Measurements from ENCODE around the gene FYB2. TPM values are rescaled to one million over a fixed set of nuclear protein-coding genes. Genes with fewer than 3 reads are reported as not detected.
A peak's percentile ranks its signal among the peaks of the same experiment; 100 is the strongest.

Gene FYB2
- total RNA-seq, 2 donors from 2014 or later = 0.97 to 1.9 TPM

GRCh38 chr1:56758135-56758534 is 61.1 kb downstream of the FYB2 start:
- intact Hi-C loops (cut with DNase I) = loop anchor here in 1 of 2 donors (5.0 kb wide), 1 partner anchor 64 kb away; no protein-coding TSS in a partner anchor
- peak; percentile 27 for DNase-seq
- ATAC-seq = peak; percentile 66 to 71

- DNase-seq (no peak), ATAC-seq (no peak)
- intact Hi-C loops (cut with DNase I) = loop anchor here in 1 of 2 donors (5.0 kb wide), 1 partner anchor 66 kb away; no protein-coding TSS in a partner anchor
Observed at GRCh38 chr1:56755911-56756310, 63.3 kb downstream of the FYB2 start.

- no peak for ATAC-seq
- no peak for DNase-seq
- intact Hi-C loops (cut with DNase I) = loop anchor here in 1 of 2 donors (5.0 kb wide), 1 partner anchor 67 kb away; no protein-coding TSS in a partner anchor
Observed at GRCh38 chr1:56754708-56755479, 64.3 kb downstream of the FYB2 start.

- intact Hi-C loops (cut with DNase I) = no loop called here
- ATAC-seq (no peak), DNase-seq (no peak)
Observed at GRCh38 chr1:56745231-56745630, 74.0 kb downstream of the FYB2 start.

- ATAC-seq = no peak
Observed at GRCh38 chr1:56728964-56729363, 90.2 kb downstream of the FYB2 start.

GRCh38 chr1:56726706-56727105 is 92.5 kb downstream of the FYB2 start:
- ATAC-seq = no peak
- intact Hi-C loops (cut with DNase I) = no loop called here
- no peak for DNase-seq

More at GRCh38 chr1:56728964-56729363, 90.2 kb downstream of the FYB2 start:
- intact Hi-C loops (cut with DNase I) = no loop called here
- no peak for DNase-seq

GRCh38 chr1:56719171-56719570 is 100.0 kb downstream of the FYB2 start:
- DNase-seq (no peak), ATAC-seq (no peak)
- intact Hi-C loops (cut with DNase I) = no loop called here

GRCh38 chr1:56715156-56715555 is 104.0 kb downstream of the FYB2 start:
- intact Hi-C loops (cut with DNase I) = no loop called here
- no peak for DNase-seq
- no peak for ATAC-seq

- DNase-seq (no peak), ATAC-seq (no peak)
Observed at GRCh38 chr1:56713112-56713511, 106.1 kb downstream of the FYB2 start.

GRCh38 chr1:56712150-56712549 is 107.1 kb downstream of the FYB2 start:
- ATAC-seq (no peak), DNase-seq (no peak)
- intact Hi-C loops (cut with DNase I) = no loop called here

More at GRCh38 chr1:56713112-56713511, 106.1 kb downstream of the FYB2 start:
- intact Hi-C loops (cut with DNase I) = no loop called here

GRCh38 chr1:56710646-56711045 is 108.6 kb downstream of the FYB2 start:
- ATAC-seq = peak in 1 of 2 donors; percentile 44
- DNase-seq = no peak
- intact Hi-C loops (cut with DNase I) = no loop called here

GRCh38 chr1:56709995-56710394 is 109.2 kb downstream of the FYB2 start:
- ATAC-seq = no peak
- DNase-seq = no peak
- intact Hi-C loops (cut with DNase I) = loop anchor here in 1 of 2 donors (10.0 kb wide), 2 partner anchors 65 to 1575 kb away; partner anchors contain the start of gene PRKAA2

- peak; percentile 65 for ATAC-seq
- intact Hi-C loops (cut with DNase I) = loop anchor here in 1 of 2 donors (10.0 kb wide), 2 partner anchors 65 to 1575 kb away; partner anchors contain the start of gene PRKAA2
- no peak for DNase-seq
Observed at GRCh38 chr1:56709269-56709880, 109.8 kb downstream of the FYB2 start.

- intact Hi-C loops (cut with DNase I) = loop anchor here in 1 of 2 donors (10.0 kb wide), 2 partner anchors 63 to 1573 kb away; partner anchors contain the start of gene PRKAA2
- DNase-seq (no peak), ATAC-seq (no peak)
Observed at GRCh38 chr1:56707379-56707778, 111.8 kb downstream of the FYB2 start.

GRCh38 chr1:56703747-56704146 is 115.5 kb downstream of the FYB2 start:
- intact Hi-C loops (cut with DNase I) = loop anchor here in 1 of 2 donors (10.0 kb wide), 2 partner anchors 59 to 1569 kb away; partner anchors contain the start of gene PRKAA2
- no peak for DNase-seq
- ATAC-seq = no peak

GRCh38 chr1:56696663-56697062 is 122.5 kb downstream of the FYB2 start:
- ATAC-seq (no peak), DNase-seq (no peak)
- intact Hi-C loops (cut with DNase I) = loop anchor here in 1 of 2 donors (10.0 kb wide), 1 partner anchor 62 kb away; no protein-coding TSS in a partner anchor

GRCh38 chr1:56688522-56689026 is 130.6 kb downstream of the FYB2 start:
- ATAC-seq (peak in 1 of 2 donors; percentile 81), DNase-seq (no peak)
- intact Hi-C loops (cut with DNase I) = no loop called here

GRCh38 chr1:56686169-56686568 is 133.0 kb downstream of the FYB2 start:
- DNase-seq (no peak), ATAC-seq (no peak)
- intact Hi-C loops (cut with DNase I) = no loop called here

- ATAC-seq (no peak), DNase-seq (no peak)
- intact Hi-C loops (cut with DNase I) = no loop called here
Observed at GRCh38 chr1:56683569-56683968, 135.6 kb downstream of the FYB2 start.

GRCh38 chr1:56676571-56677035 is 142.6 kb downstream of the FYB2 start:
- intact Hi-C loops (cut with DNase I) = no loop called here
- peak in 1 of 2 donors; percentile 44 for ATAC-seq

More at GRCh38 chr1:56676571-56677035, 142.6 kb downstream of the FYB2 start:
- DNase-seq = no peak
